Activated naive CD4-positive, alpha-beta T cell treated with anti-CD3 and anti-CD28 coated beads, Interleukin-2, amount 50 U/mL, for 24 hours (primary cell): ENCODE measurements around the gene FAM118A.
A peak's percentile ranks its signal among the peaks of the same experiment; 100 is the strongest.

Experiments used
- H3K27ac Mint-ChIP-seq: one replicate; pipeline ENCODE4 v1.8.0; 2021; ENCODE audit warnings: mild to moderate bottlenecking, mixed read lengths
- H3K27me3 Mint-ChIP-seq: one replicate; pipeline ENCODE4 v1.8.0; 2021; ENCODE audit warnings: mixed read lengths
- H3K36me3 Mint-ChIP-seq: one replicate; pipeline ENCODE4 v1.8.0; 2021; ENCODE audit warnings: mixed read lengths
- H3K4me1 Mint-ChIP-seq: one replicate; pipeline ENCODE4 v1.8.0; 2021; ENCODE audit warnings: mixed read lengths
- H3K4me3 Mint-ChIP-seq: one replicate; pipeline ENCODE4 v1.8.0; 2021; ENCODE audit warnings: mild to moderate bottlenecking, mixed read lengths
- H3K9me3 Mint-ChIP-seq: one replicate; pipeline ENCODE4 v1.8.0; 2021; ENCODE audit warnings: mixed read lengths

Gene FAM118A

DNA sequence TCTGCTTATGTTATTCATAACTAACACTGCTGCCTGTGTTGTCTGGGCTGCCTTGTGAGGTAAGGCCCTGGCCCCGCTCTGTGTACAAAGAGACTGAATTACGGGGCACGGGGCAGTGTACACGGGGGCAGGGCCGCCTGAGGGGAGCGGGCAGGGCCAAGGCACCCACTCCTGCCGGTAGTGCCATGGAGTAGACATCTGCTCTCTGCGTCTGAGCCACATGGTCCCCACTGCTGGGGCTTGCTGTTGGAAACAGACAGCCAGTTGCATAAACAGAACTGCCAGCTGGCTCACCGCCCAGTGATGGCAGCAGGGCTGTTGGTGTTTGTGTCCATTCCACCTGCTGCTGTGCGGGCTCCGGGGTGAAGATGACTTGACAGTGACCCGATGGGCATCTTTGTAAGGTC, 19.8 kb downstream of the FAM118A start:
- Mint-ChIP-seq H3K36me3 (peaks cover 11% of the 10 kb centered on the region), H3K4me1 (peaks cover 9% of the 10 kb centered on the region), H3K9me3 (no peaks in the 10 kb centered on the region), H3K27me3 (no peaks in the 10 kb centered on the region), H3K4me3 (no peak overlapping the region), H3K27ac (no peak overlapping the region)

DNA sequence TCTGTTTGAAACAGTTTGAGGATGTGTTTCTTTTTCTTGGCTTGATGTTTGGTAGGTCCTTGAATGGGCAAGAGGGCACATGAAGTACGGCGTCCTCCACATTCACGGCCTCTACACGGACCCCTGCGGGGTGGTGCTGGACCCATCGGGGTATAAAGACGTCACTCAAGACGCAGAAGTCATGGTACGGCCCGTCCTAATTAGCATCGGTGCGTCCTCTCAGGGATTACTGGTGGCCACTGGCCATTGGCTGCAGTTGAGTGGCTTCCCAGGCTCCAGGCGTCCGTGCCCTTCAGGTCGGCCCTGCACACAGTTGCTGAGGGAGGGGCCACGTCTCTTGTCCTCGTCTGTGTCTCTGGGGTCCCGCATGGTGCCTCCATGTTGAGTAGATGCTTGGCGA, 20.8 kb downstream of the FAM118A start:
- H3K4me3 Mint-ChIP-seq, result no peak overlapping the region
- peaks cover 2% of the 10 kb centered on the region for H3K4me1 Mint-ChIP-seq
- no peak overlapping the region for H3K27ac Mint-ChIP-seq
- no peaks in the 10 kb centered on the region for H3K27me3 Mint-ChIP-seq
- H3K36me3 Mint-ChIP-seq, result peaks cover 10% of the 10 kb centered on the region
- H3K9me3 Mint-ChIP-seq, result no peaks in the 10 kb centered on the region

DNA sequence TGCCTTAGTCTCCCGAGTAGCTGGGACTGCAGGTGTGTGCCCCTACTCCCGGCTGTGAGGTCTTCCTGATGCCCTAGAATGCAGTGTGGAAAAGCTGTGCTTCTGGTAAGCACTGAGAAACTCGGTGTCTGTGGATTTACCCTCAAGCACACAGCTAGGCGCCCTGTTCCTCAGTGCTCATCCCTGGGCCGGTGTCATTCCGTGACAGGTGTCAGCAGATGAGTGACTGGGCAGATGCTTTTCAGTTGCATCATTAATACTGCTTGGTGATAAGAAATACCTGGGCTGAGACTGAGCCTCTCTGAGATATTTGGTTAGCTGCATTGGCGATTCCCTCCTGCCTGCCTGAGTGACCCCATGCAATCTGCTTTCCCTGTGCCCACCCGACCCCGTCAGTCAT, 21.8 kb downstream of the FAM118A start:
- Mint-ChIP-seq H3K9me3 (no peaks in the 10 kb centered on the region), H3K27ac (no peak overlapping the region), H3K4me1 (no peaks in the 10 kb centered on the region), H3K36me3 (peaks cover 13% of the 10 kb centered on the region), H3K4me3 (no peak overlapping the region), H3K27me3 (no peaks in the 10 kb centered on the region)

- no peak overlapping the region for H3K27ac Mint-ChIP-seq
- H3K36me3 Mint-ChIP-seq, result peaks cover 17% of the 10 kb centered on the region
- no peaks in the 10 kb centered on the region for H3K27me3 Mint-ChIP-seq
These were observed 22.3 kb downstream of the FAM118A start for GRCh38 chr22:45332001-45332400.

GRCh38 chr22:45334068-45334467, 24.3 kb downstream of the FAM118A start:
- no peak overlapping the region for H3K27ac Mint-ChIP-seq
- H3K36me3 Mint-ChIP-seq, result peaks cover 21% of the 10 kb centered on the region
- H3K27me3 Mint-ChIP-seq, result no peaks in the 10 kb centered on the region
- no peaks in the 10 kb centered on the region for H3K9me3 Mint-ChIP-seq
- peaks cover 7% of the 10 kb centered on the region for H3K4me1 Mint-ChIP-seq
- H3K4me3 Mint-ChIP-seq, result no peak overlapping the region

More at GRCh38 chr22:45332001-45332400, 22.3 kb downstream of the FAM118A start:
- no peaks in the 10 kb centered on the region for H3K9me3 Mint-ChIP-seq
- no peak overlapping the region for H3K4me3 Mint-ChIP-seq
- H3K4me1 Mint-ChIP-seq, result peaks cover 4% of the 10 kb centered on the region

DNA sequence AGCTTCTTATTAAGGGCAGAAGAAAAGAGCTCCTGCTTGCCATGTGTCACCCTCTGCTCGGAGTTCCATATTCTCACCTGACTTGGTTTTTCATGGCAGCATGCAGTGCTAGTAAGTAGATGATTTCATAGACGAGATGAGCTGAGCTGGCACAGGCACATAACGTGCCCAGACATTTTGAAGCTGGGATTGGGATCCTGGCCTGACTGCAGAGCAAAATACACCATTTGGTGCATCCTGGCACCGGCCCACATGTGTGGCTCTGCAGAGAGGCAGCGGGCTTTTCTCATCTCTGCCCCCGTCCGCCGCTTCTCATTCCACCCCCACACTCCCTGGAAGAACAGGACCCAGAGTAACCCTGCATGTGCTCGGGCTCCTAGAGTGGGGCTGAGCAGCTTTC, 24.8 kb downstream of the FAM118A start:
- peaks cover 21% of the 10 kb centered on the region for H3K36me3 Mint-ChIP-seq
- H3K27ac Mint-ChIP-seq, result no peak overlapping the region
- H3K27me3 Mint-ChIP-seq, result no peaks in the 10 kb centered on the region

DNA sequence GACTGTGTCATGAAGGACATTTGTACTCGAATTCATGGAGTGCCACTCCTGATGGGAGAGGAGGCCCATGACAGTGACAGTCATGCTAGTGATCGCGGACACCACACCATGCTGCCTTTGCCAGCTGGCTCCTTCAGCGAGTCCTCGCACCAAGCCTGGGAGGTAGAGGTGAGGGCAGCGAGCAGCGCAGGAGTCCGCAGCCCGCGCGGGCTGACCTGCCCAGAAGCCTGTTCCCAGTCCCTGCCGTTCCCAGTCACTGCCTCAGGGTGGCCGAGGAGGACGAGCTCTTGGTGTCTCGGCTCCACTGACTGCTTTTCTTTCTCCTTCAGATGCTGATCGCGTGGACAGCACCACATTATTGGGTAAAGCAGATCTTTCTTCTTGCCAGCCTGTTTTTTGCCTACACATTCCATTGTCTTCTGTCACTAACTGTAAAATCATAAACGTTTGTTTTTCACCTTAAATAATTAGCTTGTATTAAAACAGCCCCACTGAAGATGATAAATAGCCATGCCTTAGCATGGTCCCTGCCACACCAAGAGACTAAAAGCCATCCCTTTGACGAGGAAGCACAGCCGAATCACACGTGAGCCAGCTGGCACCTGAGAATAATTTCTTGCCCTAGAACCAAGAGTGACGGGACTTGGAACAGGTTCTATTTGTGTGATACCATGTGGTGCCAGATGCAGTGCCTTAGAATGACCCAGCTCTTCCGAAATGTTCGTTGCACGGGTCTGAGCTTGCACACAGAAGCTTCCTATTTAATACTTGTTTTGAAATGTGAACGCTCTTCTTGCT, 25.5 kb downstream of the FAM118A start:
- Mint-ChIP-seq H3K36me3 (peaks cover 21% of the 10 kb centered on the region), H3K27ac (no peak overlapping the region), H3K4me1 (peaks cover 11% of the 10 kb centered on the region), H3K27me3 (no peaks in the 10 kb centered on the region), H3K9me3 (no peaks in the 10 kb centered on the region), H3K4me3 (no peak overlapping the region)

More for the DNA sequence above, 24.8 kb downstream of the FAM118A start:
- no peak overlapping the region for H3K4me3 Mint-ChIP-seq
- H3K4me1 Mint-ChIP-seq, result peaks cover 7% of the 10 kb centered on the region
- no peaks in the 10 kb centered on the region for H3K9me3 Mint-ChIP-seq

DNA sequence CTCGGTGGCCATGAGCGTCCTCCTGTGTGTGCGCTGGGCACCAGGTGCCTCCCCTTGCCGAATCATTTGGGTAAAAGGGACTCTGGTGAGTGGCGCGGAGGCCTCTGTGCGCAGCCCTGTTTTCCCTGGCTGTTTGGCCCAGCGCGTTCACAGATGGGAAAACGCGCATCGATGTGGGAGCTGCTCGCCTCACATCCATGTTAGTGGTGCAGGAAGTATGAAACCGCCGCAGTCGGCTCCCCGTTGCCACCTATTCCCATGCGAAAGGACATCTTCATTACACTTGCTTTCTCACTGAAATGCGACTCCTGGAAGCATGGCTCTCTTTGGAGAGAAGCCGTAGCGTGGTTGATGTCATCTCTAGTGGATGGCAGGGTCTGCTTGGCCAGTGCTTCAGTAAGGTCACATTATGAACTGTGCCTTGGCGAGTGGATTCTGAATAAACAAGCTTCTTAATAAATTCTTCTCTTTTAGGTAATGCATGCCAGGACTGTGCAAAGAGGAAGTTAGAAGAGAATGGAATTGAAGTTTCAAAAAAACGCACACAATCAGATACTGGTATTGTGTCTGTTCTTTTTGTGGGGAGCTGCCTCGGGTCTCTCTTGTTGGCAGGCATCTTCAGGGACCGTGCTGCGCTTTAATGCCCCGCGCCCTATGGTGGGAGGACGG, 26.3 kb downstream of the FAM118A start:
- H3K27ac Mint-ChIP-seq, result no peak overlapping the region
- no peaks in the 10 kb centered on the region for H3K27me3 Mint-ChIP-seq
- peaks cover 18% of the 10 kb centered on the region for H3K4me1 Mint-ChIP-seq
- no peaks in the 10 kb centered on the region for H3K9me3 Mint-ChIP-seq
- H3K4me3 Mint-ChIP-seq, result no peak overlapping the region
- H3K36me3 Mint-ChIP-seq, result peaks cover 24% of the 10 kb centered on the region

DNA sequence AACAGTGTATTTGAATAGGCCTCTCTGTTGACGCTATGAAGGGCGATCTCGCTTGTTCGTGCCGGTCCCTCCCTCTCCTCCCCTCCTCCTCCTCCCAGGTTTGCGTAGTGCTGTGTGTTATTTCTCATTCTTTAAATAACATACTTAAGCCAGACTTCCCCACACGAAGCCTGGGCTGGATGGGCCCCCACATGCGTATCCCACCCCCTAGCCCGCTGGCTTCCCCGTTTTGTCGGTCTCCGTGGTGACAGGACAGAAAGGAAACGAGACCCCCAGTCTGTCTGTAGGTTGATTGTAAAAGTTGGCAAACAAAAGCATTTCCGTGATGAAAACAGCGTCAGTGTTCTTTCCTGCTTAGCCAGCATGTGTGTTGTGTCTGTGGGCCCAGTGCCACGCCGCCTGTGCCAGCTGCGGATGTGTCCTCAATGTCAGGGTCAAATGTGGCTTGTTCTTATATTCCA, 27.3 kb downstream of the FAM118A start:
- Mint-ChIP-seq H3K4me3 (no peak overlapping the region), H3K36me3 (peaks cover 27% of the 10 kb centered on the region), H3K27me3 (no peaks in the 10 kb centered on the region), H3K4me1 (peaks cover 28% of the 10 kb centered on the region), H3K9me3 (no peaks in the 10 kb centered on the region), H3K27ac (peak overlapping the region; percentile 89)

- peaks cover 32% of the 10 kb centered on the region for H3K4me1 Mint-ChIP-seq
- H3K9me3 Mint-ChIP-seq, result no peaks in the 10 kb centered on the region
- H3K36me3 Mint-ChIP-seq, result peaks cover 27% of the 10 kb centered on the region
- H3K4me3 Mint-ChIP-seq, result no peak overlapping the region
- H3K27ac Mint-ChIP-seq, result peak overlapping the region; percentile 89
- no peaks in the 10 kb centered on the region for H3K27me3 Mint-ChIP-seq
These were observed 27.8 kb downstream of the FAM118A start for GRCh38 chr22:45337536-45337935.

DNA sequence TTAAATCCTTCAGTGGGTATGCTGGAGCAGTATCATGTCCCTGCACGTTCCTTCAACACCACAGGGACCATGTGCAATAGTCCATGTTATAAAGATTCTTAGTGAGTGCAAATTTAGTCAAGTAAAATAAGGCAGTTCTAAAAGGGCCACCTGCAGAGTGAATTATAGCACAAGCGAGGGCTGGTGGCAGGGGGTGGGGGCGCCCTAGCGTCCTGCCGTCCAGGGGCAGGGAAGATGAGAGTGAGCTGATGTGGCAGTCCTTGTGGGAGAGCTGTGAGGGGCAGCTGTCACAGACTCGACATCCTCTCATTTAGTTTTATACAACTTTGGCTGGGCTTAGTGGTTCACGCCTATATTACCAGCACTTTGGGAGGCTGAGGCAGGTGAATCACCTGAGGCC, 29.1 kb downstream of the FAM118A start:
- no peak overlapping the region for H3K27ac Mint-ChIP-seq
- no peaks in the 10 kb centered on the region for H3K27me3 Mint-ChIP-seq
- H3K36me3 Mint-ChIP-seq, result peaks cover 24% of the 10 kb centered on the region
- H3K4me3 Mint-ChIP-seq, result no peak overlapping the region
- H3K4me1 Mint-ChIP-seq, result peaks cover 32% of the 10 kb centered on the region
- no peaks in the 10 kb centered on the region for H3K9me3 Mint-ChIP-seq

- H3K27ac Mint-ChIP-seq, result peak overlapping the region; percentile 46
- no peaks in the 10 kb centered on the region for H3K9me3 Mint-ChIP-seq
- peak overlapping the region; percentile 66 for H3K4me3 Mint-ChIP-seq
- H3K4me1 Mint-ChIP-seq, result peaks cover 32% of the 10 kb centered on the region
- no peaks in the 10 kb centered on the region for H3K27me3 Mint-ChIP-seq
- H3K36me3 Mint-ChIP-seq, result peaks cover 26% of the 10 kb centered on the region
These were observed 30.6 kb downstream of the FAM118A start for GRCh38 chr22:45340323-45340722.

DNA sequence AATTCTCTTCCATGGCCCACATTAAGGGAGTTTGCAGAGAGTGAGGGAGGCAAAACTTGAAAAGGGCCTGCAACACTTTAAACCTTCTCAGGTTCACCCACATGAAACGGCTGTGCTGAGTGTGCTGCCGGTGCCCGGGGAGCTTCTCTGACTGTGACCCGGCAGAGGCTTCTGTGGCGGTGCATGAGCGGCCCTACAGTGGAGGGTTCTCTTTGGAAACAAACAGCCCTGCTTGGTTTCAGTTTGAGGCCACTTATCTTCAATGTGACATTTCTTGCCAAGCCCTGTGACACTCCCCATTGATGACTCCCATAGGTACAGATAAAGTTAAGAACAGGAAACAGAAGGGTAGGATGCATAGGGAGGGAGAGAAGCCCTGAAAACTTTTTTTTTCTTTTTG, 31.8 kb downstream of the FAM118A start:
- Mint-ChIP-seq H3K36me3 (peaks cover 20% of the 10 kb centered on the region), H3K27me3 (no peaks in the 10 kb centered on the region), H3K4me1 (peaks cover 32% of the 10 kb centered on the region), H3K27ac (peak overlapping the region; percentile 90), H3K9me3 (no peaks in the 10 kb centered on the region), H3K4me3 (peak overlapping the region; percentile 42)

DNA sequence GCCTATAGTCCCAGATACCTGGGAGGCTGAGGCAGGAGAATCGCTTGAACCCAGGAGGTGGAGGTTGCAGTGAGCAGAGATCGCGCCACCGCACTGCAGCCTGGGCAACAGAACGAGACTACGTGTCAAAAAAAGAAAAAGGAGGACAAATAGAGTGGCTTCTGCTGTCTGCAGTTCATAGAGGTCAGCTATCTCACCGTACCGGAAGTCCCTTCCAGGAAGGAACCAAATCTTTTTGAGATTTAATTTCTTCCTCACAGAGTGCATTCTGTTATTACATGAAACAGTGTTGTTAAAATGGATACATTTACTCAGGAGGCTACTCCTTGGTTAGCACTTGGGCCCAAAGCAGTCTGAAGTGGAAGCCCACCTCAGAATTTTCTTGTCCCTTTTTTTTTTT, 33.4 kb downstream of the FAM118A start:
- Mint-ChIP-seq H3K36me3 (peaks cover 16% of the 10 kb centered on the region), H3K27me3 (no peaks in the 10 kb centered on the region), H3K4me1 (peaks cover 25% of the 10 kb centered on the region), H3K9me3 (no peaks in the 10 kb centered on the region), H3K4me3 (no peak overlapping the region), H3K27ac (peak overlapping the region; percentile 27)

- Mint-ChIP-seq H3K27me3 (no peaks in the 10 kb centered on the region), H3K4me3 (no peak overlapping the region), H3K9me3 (no peaks in the 10 kb centered on the region), H3K36me3 (peaks cover 13% of the 10 kb centered on the region), H3K4me1 (peaks cover 25% of the 10 kb centered on the region), H3K27ac (peak overlapping the region; percentile 41)
These were observed 34.6 kb downstream of the FAM118A start for GRCh38 chr22:45344334-45344733.

GRCh38 chr22:45349916-45350315, 40.2 kb downstream of the FAM118A start:
- Mint-ChIP-seq H3K4me1 (peaks cover 21% of the 10 kb centered on the region), H3K36me3 (peaks cover 4% of the 10 kb centered on the region), H3K27ac (no peak overlapping the region), H3K4me3 (no peak overlapping the region), H3K27me3 (no peaks in the 10 kb centered on the region), H3K9me3 (no peaks in the 10 kb centered on the region)
